ENCODE measurements around the gene TRPV5.

GRCh38 chr7:142904128-142904527 is 29.4 kb downstream of the TRPV5 start:
- no peak for TF ChIP-seq CTCF (IDR thresholded peaks at IDR 0.05)
- no peak for TF ChIP-seq POLR2A (IDR thresholded peaks at IDR 0.05)
- TF ChIP-seq EP300 (IDR thresholded peaks at IDR 0.05) = no peak

Measured in upper lobe of left lung (tissue), 4 donors.